HG03521 (cell line): Measurements from ENCODE around the gene ACVRL1.

Source experiments
- ATAC-seq: cut with Tn5 transposase; IDR thresholded peaks from one replicate; pipeline ENCODE4 v1.9.1; 2021; ENCODE audit warnings: mild to moderate bottlenecking, moderate library complexity; ENCODE audit not compliant: unreplicated experiment

Gene ACVRL1

GRCh38 chr12:51959921-51960320, 52.6 kb downstream of the ACVRL1 start:
- no peak for ATAC-seq

- ATAC-seq, result no peak
These were observed 53.2 kb downstream of the ACVRL1 start for GRCh38 chr12:51960488-51960887.

- no peak for ATAC-seq
These were observed 53.6 kb downstream of the ACVRL1 start for GRCh38 chr12:51960890-51961289.

- ATAC-seq, result no peak
These were observed 54.5 kb downstream of the ACVRL1 start for GRCh38 chr12:51961834-51962233.

- ATAC-seq, result no peak
These were observed 55.4 kb downstream of the ACVRL1 start for GRCh38 chr12:51962737-51963136.

GRCh38 chr12:51963477-51963876, 56.2 kb downstream of the ACVRL1 start:
- ATAC-seq, result no peak

- ATAC-seq, result no peak
These were observed 62.3 kb downstream of the ACVRL1 start for GRCh38 chr12:51969643-51970042.

- peak; percentile 84 for ATAC-seq
These were observed 63.8 kb downstream of the ACVRL1 start for GRCh38 chr12:51970904-51971646.

GRCh38 chr12:51971679-51972421, 64.5 kb downstream of the ACVRL1 start:
- ATAC-seq, result no peak

- no peak for ATAC-seq
These were observed 65.1 kb downstream of the ACVRL1 start for GRCh38 chr12:51972422-51972812.

GRCh38 chr12:51972849-51973273, 65.6 kb downstream of the ACVRL1 start:
- no peak for ATAC-seq
